NCI-H1105 (cell line): ENCODE data around the gene KLHL29.

ENCODE experiments used
- DNase-seq: peaks from one replicate; lab custom pipeline; 2025; lab: John Stamatoyannopoulos, UW

KLHL29 gene

DNA sequence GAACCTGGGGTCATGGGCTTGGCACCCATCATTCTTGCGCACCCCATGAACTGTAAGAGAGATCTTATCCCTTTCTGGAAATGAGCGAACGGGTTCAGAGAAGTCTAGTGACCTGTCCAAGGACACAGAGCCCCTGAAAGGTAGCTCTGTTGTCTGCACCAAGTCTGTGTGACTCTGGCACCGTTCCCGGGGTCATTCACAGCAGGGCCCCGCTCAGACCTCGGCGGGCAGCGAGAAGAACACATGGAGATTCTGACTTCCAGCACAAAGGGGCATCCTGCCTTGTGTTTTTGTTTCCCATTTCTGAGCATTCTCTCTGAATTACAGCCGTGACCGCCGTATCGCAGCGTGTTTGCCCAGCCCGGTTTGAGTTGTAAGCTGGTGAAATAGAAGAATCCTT lies 231.7 kb downstream of the KLHL29 start:
- no peak for DNase-seq

DNA sequence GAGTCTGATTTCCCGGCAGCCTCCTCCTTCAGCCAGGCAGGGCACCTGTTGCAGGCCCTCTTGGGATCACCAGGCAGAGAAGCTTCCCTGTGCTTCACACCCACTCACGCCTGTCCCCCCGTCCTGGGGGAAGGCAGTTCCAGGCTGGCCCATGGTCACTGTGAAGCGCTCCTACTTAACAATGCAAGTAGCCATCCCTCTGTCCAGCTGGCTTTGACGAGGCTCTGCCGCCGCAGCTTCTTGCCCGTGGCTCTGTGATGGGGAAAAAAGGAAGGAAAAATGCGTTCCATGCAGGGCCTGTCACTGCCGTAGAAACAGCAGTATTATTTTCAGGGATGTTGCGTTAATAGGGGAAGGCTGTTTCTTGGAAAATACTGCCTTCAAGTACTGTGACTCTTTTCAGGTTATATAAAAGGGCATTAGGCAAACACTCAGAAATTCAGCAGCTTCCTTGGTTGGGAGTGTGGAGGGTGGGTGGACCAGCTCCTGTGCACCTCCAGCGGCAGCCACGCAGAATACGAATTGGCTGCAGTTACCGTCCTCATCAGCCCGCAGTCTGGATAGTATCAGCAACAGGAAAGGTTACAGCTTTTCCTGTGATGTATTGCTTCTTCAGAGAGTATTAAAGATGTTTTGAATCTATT lies 232.3 kb downstream of the KLHL29 start:
- DNase-seq = no peak

DNA sequence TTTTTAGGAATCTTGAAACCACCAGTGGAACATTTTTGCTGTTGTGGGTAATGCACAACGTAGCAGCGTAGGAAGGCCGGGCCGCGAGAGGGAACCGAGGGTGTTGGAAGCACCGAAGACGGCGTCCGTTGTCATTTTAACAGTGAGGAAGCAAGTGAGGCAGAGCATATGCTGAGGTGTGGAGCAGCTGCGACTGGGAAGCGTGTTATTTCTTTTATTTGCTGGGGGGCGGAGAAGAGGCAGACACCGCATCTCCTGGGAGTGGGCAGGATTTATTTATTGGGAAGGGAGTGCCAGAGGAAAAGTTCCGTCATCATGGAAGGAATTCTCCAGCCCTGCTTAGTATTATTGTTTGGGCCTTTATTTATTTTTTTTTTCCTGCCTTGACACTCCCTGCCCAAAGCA lies 232.8 kb downstream of the KLHL29 start:
- DNase-seq = no peak

DNA sequence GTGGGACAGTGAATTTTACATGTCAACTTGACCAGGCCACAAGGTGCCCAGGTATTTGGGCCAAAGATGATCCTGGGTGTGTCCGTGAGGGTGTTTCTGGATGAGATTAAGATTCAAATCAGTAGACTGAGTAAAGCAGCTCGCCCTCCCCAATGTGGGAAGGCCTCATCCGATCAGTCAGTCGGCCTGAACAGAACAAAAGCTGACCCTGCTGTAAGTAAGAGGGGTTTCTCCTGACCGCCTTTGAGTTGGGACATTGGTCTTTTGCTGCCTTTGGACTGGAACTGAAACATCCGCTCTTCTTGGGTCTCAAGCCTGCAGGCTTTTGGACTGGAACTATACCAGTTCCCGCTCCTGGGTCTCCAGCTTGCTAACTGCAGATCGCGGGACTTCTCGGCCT lies 233.3 kb downstream of the KLHL29 start:
- DNase-seq = no peak

DNA sequence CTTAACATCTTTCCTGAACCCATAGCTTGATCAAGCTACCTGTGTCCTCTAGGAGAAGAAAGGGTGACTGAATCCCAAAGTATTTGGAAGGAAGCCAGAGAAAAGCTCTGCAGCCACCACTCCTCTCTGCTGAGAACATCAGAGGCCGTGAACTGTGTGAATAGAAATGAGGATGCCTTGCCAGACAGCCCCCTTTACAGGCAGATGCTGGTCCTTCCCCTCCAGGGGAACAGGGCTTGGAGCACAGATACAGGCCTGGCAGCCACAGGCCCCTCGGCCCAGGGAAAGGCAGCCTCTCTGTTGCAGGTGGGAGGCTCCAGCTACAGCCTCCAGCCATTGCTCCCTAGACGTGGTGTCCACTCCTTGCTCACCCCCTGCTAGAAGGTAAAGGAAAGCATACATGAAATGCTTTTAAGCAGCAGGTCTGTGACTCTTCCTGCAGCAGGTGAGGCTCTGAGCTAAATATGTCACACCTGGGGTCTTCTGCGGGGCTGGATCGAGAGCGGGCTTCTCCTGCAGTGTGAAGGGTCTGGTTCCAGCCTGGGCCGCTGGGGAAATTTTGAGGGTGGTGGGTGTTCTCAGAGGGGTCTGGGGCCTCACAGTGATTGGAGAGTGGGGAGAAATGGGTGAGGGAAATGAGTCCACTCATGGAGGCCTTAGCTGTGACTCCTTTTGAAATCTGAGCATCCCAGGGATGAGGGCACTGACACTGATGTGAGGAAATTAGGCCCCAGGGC lies 234.0 kb downstream of the KLHL29 start:
- no peak for DNase-seq

DNA sequence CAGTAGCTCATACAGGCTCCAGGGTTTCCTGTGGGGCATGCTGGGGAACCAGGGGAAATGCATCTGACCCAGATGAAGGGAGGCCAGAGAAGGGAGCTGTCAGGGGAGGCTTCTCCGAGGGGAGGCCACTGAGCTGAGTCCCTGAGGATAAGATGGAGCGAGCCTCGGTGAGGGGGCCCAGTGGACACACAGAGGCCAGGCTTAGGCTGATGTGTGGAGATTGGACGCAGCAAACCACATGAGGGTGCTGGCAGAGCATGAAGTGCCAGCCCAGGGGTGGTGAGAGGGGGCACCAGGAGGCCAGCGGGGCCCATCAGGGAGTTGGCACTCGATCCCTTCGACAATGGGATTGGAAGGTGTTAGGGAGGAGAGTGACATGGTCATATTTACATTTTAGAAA lies 235.0 kb downstream of the KLHL29 start:
- no peak for DNase-seq

DNA sequence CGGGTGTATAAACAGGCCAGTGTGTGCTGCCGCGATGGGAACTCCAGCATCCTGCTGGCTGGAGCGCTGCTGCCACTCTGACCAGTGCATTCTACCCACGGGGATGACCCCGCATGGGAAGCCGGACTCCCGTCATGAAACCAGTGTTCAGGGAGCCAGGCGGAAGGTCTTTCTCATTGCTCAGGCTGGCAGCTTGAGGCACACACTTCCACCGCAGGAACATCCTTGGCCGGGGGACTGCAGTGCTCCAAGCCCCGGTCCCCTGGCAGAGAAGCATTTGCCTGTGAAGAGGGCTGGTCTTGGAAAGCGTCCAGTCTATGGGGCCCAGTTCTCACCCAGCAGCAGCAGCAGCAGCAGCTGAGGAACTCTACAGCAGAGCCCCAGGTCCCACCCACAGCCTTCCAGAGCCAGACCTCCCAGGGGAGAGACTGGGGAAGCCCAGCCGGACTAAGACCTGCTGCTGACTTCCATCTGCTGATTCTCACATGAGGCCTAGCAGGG lies 235.9 kb downstream of the KLHL29 start:
- no peak for DNase-seq

DNA sequence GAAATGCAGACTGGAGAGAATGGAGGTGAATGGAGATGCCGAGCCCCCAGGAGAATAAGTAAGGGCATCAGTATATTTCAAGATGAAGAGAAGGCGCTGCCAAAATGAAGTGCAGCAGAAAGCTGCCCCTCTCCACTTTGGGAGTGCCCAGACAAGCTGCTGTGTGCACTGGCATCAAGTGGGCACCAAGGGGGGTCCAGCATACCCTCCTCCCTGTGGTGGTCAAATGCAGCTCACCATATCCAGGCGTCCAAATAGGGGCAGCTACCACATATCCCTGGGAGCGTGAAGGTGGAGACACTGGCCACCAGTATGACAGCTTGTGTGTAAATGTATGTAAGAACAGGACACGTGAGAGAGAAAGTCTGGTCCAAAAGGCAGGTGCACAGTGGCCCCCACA lies 236.6 kb downstream of the KLHL29 start:
- DNase-seq = no peak

DNA sequence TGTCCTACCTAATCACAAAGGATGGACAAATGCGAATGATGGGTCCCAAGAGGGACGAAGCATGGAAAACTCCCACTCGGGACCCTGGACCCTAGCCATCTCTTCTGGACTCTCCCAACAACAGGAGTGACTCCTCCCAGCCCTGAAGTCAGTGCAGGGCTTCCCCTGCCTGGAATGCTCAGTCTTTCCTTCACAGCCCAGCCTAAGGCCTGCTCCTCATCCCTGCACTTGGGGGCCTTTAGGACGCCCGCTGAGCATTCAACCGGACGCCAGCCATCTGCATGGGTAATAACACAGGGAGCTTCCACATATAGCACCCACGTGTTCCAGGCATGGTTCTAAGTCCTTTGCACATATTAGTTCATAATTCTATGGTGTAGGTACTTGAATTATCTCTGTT lies 237.5 kb downstream of the KLHL29 start:
- no peak for DNase-seq

DNA sequence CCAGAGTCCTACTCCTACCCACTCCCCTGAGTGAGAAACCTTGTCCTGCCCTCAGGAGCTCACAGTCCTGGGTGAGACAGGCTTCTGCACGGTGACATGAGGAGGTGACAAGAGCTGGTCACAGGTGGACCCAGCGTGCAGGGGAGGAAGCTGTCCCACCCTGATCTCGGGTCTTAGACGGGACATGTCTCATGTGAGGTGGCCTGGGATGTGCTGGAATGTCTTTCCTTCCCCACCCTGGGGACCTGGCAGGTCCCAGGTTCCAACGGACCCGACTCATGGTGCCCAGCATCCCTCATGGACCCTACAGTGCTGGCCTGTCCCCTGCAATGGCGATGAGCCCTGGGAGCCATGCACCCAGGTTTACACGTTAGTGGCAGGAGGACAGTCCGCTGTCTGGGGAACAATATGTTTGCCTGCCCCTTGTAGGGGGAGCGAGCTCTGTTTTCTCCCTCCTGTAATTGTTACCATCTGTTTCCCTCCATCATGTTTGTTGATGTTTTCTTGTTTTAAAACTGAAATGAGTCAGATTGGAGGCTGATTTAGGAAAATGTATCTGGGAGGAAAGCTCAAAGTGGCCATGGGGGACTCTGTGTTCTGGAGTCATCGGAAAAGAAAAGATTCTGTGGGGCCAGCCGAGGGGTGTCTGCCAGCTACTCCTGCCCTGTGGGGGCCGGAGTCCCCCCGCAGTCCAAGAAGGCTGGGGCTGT lies 238.1 kb downstream of the KLHL29 start:
- no peak for DNase-seq

DNA sequence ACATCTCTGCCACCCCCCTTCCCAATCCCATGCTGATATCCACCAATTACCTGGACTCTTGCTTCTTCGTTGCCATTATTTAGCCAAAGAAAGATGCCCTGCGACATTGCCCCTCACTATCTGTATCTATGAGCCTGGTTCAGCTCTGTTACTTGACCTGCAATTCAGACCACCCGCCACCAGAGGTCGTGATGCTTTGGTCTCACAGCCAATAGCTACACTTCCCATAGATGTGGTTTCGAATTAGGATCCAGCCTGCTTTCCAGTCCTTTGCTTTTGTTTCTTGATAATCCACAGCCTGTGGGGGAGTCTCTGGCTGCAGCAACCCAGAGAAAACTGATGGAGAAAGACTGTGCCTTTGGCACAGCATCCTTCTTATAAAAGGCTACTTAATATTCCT lies 239.4 kb downstream of the KLHL29 start:
- DNase-seq = no peak

DNA sequence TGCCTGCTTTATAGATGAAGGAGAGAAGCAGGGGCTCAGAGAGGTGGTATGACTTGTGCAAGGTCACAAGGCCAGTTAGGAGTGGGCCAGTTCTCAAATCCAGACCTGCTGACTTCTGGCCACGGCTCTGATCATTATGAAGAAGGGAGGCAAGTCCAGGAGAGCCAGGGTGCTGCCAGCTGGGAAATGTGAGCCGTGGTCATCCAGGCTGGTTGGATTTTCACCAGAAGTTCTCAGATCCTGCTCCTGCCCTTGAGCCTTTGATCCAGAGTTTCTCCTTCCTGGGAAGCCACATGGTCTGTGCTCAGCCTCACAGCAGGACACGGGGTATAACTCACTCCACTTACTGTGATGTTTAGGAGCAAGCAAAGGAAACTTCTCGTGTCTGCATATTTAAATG lies 239.9 kb downstream of the KLHL29 start:
- DNase-seq = no peak

DNA sequence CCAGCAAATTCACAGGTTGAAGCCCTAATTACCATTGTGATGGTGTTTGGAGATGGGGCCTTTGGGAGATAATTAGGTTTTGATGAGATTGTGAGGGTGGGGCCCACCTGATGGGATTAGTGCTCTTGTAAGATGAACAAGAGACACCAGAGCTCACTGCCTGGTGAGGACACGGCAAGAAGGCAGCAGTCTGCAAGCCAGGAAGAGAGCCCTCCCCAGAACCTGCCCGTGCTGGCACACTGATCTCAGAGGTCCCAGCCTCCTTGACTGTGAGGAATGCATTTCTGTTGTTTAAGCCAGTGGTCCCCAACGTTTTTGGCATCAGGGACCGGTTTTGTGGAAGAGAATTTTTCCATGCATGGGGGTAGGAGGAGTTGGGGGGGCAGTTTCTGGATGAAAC lies 240.7 kb downstream of the KLHL29 start:
- no peak for DNase-seq

DNA sequence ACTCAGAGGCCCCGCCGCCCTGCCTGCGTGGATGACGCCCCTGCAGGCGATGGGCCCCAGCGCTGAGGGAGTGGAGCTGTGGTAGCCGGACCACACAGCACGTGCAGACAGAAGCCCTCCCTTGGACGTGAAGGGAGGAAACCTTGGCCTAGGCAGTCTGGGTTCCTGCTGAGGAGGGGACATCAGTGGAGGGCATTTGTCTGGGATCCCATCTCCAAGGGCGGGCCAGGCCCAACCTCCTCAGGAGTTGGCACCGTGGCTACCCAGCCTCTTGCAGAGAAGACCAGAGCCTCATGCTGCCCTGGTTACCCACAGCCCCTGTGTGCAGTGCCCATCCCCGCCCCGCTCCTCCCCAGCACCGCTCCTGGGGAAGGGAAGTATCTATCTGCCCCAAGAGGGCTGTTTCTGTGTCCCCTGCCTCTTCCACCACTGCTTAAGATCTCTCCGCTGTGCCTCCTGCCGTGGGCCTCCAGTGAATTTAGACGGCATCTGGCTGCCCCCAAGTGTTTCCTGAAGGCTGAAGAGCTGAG lies 241.8 kb downstream of the KLHL29 start:
- DNase-seq = no peak

DNA sequence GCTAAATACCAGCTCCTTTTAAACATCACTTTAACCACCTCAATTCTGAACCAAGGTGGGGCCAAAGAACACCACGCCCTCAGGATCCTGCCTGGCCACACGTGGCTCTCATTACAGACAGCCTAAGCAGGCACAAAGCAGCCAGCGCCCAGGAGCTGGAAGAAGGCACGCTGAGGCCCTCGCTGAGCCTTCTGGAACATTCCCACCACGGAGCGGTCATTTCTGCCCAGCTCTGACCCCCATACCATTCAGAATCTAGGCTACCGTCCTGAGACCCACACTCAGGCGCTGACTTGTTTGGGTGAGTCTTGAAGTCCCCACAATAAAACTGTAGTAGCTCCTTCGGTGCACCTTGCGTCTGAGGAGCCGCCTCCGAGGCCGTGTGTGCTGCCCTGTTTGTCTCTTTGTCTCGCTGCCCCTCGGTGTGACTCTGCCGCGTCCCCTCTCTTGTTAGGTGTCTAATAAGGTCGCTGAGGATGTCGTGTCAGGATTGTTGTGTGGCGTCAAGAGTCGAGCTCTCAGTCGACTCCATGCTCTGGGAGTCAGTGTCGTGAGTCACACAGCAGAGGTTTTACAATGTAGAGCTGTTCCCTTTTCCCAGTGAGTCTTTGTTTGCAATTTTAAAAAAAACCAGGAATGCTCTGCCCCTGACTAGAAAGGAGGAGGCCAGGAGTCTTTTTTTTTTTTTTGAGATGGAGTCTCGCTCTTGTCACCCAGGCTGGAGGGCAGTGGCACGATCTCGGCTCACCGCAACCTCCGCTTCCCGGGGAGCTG lies 242.4 kb downstream of the KLHL29 start:
- no peak for DNase-seq

DNA sequence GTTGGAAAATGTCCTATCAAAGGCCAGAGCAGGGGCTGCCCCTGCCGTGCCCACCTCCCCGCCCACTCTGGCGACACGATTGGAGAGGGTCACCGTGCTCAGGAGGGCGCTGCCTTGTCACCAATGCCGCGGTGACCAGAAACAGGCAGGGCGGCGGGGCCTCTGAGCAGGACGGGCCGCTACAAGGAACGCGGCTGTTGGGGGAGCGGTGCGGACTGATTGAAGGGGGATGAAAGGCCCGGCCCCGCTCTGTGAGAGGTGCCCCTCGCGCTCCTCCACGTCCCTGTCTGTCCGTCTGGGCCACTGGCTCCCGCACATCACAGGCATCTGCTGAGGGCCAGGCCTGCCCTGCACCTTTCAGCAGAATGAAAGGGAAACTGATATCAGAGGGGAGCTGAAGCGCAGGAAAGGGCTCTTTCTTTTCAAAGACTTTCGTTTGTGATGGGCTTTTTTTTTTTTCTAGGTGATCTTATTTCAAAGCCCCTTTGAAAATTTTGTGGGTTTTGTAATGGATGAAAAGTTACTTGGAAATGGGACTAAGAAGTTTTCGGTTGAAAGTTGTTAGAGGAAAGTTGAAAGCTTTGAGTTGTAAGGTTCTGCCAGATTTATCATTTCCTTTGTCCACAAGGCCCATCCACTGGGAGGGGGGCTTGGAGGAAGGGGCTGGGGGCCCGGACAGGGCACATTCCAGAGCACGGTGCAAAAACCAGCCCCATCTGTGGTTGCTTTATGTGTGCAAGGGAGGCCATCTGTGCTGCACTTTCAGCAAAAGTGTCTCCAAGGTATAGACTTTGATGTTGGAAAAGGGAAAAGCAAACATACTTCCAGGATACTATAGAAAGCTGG lies 244.2 kb downstream of the KLHL29 start:
- no peak for DNase-seq

DNA sequence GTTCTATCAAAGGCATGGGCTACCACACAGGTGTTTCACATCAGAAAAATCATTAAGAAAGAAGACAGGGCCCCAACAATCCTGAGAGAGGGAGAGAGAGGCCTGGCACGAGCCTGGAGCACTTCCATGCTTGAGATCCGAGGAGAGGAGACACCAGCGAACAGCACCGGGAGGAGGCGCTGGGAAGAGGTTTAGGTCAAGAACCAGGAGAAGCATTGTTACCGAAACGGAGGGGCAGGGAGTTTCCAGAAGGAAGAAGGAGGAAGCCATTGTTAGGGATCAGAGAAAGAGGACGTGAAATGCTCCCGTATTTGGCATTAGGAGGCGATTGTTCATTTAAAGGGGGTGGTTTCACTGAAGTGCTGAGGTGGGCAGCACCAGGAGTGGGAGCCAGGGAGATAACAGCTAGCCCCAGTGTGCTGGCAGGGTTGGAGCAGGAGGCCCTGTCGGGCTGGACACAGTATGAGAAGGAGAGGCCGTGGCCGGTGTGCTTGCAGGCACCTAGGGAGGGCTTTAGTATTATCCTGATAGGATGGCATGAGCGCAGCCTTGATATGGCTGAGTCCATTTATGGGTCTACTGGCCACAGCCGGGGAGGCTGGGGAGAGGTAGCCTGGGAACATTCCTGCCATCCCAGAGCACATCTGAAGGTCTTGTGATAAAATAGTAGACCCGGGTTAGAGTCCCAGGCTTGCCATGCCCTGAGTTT lies 244.9 kb downstream of the KLHL29 start:
- no peak for DNase-seq

DNA sequence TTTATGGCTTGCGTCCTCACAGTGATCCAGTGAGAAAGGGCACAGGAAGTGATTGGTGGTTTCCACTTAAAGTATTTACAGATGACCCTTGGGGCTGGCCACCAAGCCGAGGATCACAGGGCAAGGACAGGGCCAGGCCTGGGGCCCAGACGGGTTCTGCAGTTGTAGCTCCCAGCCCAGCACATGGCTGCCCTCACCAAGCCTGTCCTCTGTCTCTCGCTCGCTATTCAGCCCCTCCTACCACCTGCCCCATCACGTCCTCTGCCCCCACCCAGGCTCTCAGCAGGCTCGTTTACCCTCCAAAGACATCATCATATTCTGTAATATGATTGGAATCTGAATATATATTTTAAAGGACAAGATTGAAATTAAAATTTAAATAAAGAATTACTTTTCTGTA lies 246.0 kb downstream of the KLHL29 start:
- DNase-seq = no peak

DNA sequence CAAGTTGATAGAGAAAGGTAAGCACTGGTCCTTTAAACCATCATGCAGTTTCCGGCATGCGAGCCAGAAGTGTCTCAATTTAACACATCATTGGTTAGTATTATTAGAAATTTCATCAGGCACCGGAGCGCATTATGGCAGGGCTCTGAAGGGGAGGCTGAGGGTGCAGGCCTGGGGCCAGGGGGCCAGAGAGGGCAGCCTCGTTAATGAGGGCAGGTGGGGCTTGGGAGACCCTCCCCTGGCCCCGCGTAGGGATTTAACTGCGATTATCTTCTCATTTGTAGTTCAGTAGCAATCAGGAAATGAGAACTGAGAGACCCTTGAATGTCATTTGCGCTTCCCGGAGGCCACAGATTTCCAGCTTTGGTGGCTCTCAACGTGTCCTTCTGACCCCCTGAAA lies 246.4 kb downstream of the KLHL29 start:
- DNase-seq = no peak

DNA sequence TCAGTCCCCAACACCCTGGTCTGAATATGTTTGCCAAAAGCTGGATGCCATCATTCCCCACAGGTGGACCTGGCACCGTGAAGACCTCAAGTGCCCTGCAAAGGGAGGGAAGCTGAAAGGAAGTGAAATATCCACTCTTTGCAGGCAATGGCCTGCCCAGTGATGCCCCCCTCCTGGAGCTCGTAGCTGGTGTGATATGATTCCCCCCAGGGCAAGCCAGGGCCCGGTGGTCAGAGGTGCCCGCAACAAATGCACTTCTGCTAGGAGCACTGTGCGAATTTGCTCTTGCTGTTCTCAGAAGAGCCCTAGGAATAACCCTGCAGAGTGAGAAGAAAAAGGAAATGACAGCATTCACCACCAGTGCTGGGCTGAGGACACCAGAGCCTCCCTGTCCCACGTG lies 247.4 kb downstream of the KLHL29 start:
- no peak for DNase-seq
